Middle frontal gyrus (tissue), 1 donor: ENCODE results near the gene PGPEP1.

Experiments
- DNase-seq: peaks from one replicate; pipeline ENCODE4 v3.0.0-alpha.2; 2015; ENCODE audit warnings: low spot score; ENCODE audit errors: extremely low spot score

PGPEP1 gene, protein sequence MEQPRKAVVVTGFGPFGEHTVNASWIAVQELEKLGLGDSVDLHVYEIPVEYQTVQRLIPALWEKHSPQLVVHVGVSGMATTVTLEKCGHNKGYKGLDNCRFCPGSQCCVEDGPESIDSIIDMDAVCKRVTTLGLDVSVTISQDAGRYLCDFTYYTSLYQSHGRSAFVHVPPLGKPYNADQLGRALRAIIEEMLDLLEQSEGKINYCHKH

GRCh38 chr19:18340190-18340989 is at the start of gene PGPEP1:
Gene PGPEP1 (plus strand): TSS chr19:18340598. CDS start chr19:18340682, 84 bp downstream.
- peak; percentile 56 for DNase-seq

DNA sequence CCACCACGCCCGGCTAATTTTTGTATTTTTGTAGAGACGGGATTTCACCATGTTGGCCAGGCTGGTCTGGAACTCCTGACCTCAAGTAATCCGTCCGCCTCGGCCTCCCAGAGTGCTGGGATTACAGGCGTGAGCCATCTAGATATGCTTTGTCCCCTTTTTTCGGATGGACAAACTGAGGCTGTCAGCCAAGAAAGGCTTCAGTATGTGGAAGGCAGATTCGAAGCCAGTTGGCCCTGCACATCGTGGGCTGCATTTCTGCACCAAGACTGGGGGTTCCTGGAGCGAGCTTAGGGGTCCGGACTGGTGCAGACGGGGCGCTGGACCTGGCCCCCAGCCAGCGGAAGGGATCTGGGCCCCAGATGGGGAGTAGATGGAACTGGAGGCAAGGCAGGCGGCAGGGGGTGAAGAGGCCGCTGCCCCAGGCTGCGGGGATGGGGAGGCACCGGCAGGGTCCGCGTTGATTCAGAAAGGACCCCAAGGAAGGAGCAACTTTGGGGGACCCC is 49.3 kb upstream of the PGPEP1 start:
- DNase-seq, result no peak

GRCh38 chr19:18291590-18292461 is 48.6 kb upstream of the PGPEP1 start:
- peak; percentile 66 for DNase-seq

GRCh38 chr19:18292462-18292809 is 48.0 kb upstream of the PGPEP1 start:
- no peak for DNase-seq

DNA sequence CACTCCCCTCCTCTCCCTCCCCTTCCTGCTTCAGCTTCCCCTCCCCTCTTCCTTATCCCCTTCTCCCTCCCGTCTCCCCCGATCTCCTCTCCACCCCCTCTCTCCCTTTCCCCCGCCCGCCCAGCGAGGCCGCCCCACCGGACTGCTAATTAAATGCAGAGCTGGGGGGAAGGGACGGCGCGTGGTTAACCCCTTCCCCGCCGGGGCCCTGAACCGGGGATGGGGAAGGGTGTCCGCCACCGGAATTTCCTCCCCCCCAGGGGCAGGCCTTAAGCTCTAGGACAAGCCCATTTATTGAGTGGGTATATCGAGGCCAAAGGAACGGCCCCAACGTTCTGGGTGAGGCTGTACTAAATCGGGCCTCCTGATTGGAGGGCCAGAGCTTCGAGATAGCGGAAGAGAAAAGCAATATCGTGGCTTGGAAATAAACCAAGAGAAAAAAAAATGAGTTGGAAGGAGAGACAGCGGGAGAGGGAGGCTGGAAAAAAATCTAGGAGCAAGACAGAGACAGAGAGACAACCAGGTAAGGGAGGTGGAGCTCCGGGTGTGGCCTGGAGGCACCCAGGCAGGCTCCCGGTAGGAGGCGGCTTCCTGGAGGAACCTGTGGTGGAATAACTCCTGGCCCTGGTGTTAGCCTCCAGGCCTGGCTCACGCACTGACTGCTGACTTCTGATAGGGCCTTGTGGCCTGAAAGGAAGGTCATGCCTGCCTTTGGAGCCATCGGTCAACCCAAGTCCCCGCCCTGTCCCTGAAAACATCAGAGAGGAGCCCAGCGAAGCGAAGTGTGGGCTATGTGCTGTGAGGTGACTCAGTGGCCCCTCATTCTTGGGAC is 47.4 kb upstream of the PGPEP1 start:
- DNase-seq, result no peak

DNA sequence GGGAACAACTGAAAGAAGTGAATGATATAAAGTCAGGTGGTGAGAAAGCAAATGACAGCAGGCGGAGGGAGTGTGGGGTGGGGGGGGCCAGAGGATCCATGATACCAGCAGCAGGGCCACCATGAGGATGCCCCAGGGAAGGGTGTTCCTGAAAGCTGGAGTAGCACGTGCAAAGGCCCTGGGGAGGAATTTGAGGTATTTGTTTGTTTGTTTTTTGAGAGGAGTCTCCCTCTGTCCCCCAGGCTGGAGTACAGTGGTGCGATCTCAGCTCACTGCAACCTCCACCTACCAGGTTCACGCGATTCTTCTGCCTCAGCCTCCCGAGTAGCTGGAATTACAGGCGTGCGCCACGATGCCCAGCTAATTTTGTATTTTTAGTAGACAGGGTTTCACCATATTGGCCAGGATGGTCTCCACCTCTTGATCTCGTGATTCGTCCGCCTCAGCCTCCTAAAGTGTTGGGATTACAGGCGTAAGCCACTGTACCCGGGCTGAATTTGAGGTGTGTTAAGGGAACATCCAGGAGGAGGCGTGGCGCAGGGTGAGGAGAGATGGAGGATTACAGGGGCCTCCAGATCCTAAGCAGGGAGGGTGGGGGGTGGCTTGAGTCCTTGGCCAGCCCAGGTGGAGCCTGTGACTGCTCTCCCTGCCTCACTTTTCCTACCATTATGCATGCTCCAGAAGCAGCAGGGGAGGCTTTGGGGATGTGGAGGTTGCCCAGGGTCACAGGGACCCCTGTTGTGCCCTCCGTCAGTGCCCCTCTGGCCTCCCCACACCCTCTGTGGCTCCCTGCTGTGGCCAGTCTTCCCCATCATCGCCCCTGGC is 46.5 kb upstream of the PGPEP1 start:
- DNase-seq, result no peak

- no peak for DNase-seq
Observed at GRCh38 chr19:18294467-18294864, 45.9 kb upstream of the PGPEP1 start.

DNA sequence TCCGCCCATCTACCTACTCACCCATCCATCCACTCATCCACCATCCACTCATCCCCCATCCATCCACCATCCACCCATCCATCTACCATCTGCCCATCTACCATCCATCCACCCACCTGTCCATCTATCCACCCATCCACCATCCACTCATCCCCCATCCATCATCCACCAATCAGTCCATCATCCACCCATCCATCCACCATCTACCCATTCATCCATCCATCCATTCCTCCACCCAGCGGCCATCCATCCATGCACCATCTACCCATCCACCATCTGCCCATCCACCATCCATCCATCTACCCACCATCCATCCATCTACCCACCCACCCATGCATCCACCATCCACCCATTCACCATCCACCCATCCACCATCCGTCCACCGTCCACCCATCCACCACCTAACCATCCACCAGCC is 45.4 kb upstream of the PGPEP1 start:
- DNase-seq, result no peak

DNA sequence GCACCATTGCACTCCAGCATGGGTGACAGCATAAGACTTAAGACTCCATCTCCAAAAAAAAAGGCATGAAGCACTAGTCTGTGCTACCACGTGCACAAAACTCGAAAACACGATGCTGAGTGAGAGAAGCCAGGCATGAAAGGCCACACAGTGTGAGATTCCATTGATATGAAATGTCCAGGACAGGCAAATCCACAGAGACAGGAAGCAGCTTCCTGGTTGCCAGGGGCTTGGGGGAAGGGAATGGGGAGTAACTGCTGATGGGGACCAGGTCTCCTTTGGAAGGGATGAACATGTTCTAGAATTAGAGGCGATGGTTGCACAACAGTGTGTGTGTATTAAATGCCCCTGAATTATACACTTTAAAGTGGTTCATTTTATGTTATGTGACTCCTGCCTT is 43.1 kb upstream of the PGPEP1 start:
- DNase-seq, result no peak

DNA sequence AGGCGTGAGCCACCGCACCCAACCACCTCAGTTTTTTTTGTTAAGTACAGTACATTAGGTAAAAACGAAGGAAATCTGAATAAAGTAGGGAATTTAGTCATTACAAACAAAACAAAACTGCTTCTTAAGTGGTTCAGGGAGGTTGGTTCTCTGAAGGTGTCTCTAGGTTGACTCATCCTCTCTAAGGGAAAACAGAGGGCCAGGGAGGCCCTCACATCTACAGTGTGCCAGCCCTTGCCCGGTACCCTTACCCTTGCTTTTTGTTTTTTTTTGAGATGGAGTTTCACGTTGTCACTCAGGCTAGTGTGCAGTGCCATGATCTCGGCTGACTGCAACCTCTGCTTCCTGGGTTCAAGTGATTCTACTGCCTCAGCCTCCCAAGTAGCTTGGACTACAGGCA is 41.8 kb upstream of the PGPEP1 start:
- DNase-seq, result no peak

DNA sequence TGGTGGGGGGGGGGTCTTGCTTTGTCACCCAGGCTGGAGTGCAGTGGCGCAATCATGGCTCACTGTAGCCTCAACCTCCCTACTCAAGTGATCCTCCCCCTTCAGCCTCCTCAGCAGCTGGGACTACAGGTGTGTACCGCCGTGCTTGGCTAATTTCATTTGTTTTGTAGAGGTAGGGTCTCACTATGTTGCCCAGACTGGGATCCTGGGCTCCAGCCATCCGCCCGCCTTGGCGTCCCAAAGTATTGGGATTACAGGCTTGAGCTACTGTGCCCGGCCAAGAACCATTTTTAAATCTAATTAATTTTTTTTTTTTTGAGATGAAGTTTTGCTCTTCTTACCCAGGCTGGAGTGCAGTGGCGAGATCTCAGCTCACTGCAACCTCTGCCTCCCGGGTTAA is 40.7 kb upstream of the PGPEP1 start:
- no peak for DNase-seq

DNA sequence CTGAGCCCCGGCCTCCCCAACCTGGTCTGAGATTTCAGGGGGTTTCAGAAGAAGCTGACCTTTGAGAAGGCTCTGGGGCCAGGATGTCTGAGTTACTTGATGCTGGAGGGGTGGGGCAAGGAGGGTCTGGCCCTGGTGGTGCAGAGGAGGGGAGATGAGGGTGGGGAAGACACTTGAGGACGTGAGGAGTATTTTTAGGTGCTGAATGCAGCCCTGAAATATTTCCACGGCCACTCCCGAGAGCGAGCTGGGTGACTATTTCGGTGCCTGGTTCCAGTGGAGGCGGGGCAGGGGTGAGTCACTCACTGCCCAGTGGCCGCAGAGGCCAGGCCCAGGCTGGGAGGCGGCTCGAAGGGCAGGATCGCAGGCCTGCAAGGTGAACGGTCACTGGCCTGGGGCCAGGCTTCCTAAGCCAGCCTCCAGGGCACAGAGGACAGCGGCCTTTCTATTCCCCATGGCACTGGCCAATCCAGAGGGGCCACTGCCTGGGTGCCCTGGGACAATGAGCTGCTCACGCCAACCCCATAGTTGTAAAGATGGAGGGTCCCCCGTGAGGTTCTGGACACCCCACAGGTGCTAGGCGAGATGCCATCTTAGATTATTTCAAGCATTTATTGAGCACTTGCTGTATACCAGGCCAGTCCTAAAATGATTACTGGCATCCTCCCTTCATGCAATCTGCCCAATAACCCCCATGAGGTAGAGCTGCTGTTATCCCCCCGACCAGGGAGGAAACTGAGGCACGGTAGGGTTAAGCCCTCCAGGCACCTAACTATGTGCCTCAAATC is 39.3 kb upstream of the PGPEP1 start:
- no peak for DNase-seq

GRCh38 chr19:18301718-18302111 is 38.7 kb upstream of the PGPEP1 start:
- DNase-seq, result no peak

DNA sequence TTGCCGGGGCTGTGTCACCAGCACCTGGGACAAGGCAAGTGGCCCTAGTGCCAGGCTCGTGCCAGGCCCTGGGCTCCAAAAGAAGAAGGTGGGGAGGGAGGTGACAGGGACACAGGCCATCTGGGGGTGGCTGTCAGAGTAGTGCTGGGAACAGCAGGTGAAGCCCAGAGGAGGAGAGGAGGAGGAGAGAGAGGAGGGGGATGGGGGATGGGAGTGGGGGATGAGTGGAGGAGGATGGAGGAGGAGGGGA is 36.3 kb upstream of the PGPEP1 start:
- no peak for DNase-seq

GRCh38 chr19:18304458-18305310 is 35.7 kb upstream of the PGPEP1 start:
- DNase-seq, result peak; percentile 51

DNA sequence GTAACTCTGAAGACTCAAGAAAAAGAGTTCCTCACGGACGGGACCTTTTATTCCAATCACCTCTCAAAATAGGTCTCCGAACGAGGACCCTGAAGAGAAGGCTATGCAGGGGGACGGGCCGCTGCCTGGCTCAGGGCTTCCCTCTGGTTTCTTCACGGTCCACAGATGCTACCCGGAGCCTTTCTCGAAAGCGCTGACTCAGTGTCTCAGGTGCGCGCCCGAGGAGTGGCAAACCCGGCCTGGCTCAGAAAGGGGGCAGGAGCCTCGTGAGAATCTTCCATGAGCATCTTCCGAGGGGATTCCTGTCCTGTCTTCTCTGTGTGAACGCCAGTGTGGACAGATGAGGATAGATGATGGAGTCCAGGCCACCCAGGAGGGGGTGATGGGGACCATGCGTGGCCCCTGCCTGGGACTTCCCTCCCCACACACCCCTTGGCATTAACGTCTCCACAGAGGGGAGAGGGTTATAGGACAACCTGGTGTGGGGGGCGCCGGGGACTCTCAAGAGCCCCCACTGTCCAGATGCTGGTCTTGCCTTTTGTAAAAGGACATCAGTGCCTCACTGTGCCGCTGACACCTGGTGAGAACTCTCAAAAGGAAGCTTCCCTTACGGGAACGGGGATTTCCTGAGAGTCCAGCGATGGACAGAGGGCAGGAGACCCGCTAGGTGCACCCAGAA is 34.0 kb upstream of the PGPEP1 start:
- no peak for DNase-seq

DNA sequence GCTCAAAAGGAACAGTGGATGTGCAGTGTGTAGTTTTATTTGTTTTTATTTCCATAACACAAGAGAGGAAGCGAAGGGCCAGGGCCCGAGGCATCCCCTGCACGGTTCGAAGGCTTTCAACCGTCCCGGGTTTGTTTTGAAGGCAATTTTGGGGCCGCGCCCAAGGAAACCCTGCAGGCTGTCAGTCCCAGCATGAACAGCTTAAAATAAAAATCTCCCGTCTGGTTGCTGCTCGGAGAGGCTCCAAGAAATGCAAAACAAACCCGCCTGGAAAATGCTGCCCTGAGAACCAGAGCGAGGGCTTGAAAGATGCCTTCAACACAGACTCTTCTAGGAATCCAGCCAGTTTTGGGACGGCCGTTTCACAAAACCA is 33.5 kb upstream of the PGPEP1 start:
- peak; percentile 50 for DNase-seq

DNA sequence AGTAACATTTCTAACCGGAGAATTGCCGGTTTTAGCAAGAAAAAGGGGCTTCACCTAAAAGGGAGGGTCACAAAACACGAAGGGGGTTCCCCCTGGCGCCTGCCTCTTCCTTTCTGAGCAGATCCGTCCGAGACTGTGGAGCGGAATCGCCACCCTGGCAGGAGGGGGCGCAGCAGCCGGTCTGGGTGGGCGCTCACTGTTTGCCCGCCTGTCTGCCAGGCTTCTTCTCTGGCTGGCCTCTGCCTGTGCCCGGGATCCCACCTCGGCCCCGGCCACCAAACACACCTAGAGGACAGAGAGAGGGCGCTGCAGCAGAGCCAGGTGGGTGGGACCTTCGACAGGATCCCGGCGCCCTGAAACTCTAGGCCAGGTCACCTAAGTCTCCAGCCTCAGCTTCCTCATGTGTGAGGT is 33.1 kb upstream of the PGPEP1 start:
- DNase-seq, result no peak
